ENCODE measurements around the gene PTGER1. TPM values are rescaled to one million over a fixed set of nuclear protein-coding genes. Genes with fewer than 3 reads are reported as not detected.
A peak's percentile ranks its signal among the peaks of the same experiment; 100 is the strongest.

Gene PTGER1
- total and polyA plus RNA-seq, 9 of the 15 experiments (the other 6 are each of a cell fraction or from before 2014, with no cell fraction given) = 0.06 to 0.36 (median 0.31) TPM; not detected in 5

GRCh38 chr19:14475251-14476073 lies at the start of gene PTGER1 (continued):
- peak; percentile 15; the same call in 1 of the 2 replicates for TF ChIP-seq REST (IDR thresholded peaks at IDR 0.05; ENCODE audit: borderline replicate concordance)
- no peak for TF ChIP-seq REST (CRISPR knock-in tag; IDR thresholded peaks at IDR 0.05; ENCODE audit: low read depth)
- no peak for TF ChIP-seq NUFIP1 (IDR thresholded peaks at IDR 0.05; ENCODE audit: partially characterized antibody)
- TF ChIP-seq UBTF (IDR thresholded peaks at IDR 0.05; ENCODE audit: borderline replicate concordance in 1 of 2, low read depth in 2 of 2, low read length in 2 of 2) = 0 out of 4 replicates have a peak, but pooled peaks of 1 of the 2 experiments have one; percentile 45
- peak; percentile 92 for TF ChIP-seq CTCFL (IDR thresholded peaks at IDR 0.05; ENCODE audit: borderline replicate concordance, insufficient read depth, low read depth, low read length, poor library complexity, severe bottlenecking)
- peak; percentile 77 for TF ChIP-seq POLR2G (IDR thresholded peaks at IDR 0.05; ENCODE audit: low read depth, low read length)
- 0 out of 2 replicates have a peak, but pooled peaks have one; percentile 23 for TF ChIP-seq L3MBTL2 (IDR thresholded peaks at IDR 0.05)
- peak; percentile 37 to 51; a peak in 3 of 4 replicates for TF ChIP-seq RAD21 (CRISPR knock-in tag; conservative IDR thresholded peaks at IDR 0.05 in 1 of 2, IDR thresholded peaks at IDR 0.05 in 1 of 2)
- TF ChIP-seq VEZF1 (CRISPR knock-in tag; IDR thresholded peaks at IDR 0.05) = peak; percentile 86
- TF ChIP-seq ZFX (CRISPR knock-in tag; IDR thresholded peaks at IDR 0.05) = peak; percentile 38
